C4-2B (cell line): Measurements from ENCODE around the gene TTC38.

Source experiments
- H3K27ac ChIP-seq: fragments of 450-650 bp; 2 replicates; pipeline ENCODE4 v1.5.1; 2017
- ZFX ChIP-seq: fragments of 450-650 bp; IDR thresholded peaks from 2 replicates; pipeline ENCODE4 v1.6.1; 2017
- TF ChIP-seq, protein P1 (sequence below): fragments of 450-650 bp; conservative IDR thresholded peaks from 2 replicates; pipeline ENCODE4 v1.5.1; 2017; ENCODE audit warnings: mild to moderate bottlenecking

Gene TTC38

DNA sequence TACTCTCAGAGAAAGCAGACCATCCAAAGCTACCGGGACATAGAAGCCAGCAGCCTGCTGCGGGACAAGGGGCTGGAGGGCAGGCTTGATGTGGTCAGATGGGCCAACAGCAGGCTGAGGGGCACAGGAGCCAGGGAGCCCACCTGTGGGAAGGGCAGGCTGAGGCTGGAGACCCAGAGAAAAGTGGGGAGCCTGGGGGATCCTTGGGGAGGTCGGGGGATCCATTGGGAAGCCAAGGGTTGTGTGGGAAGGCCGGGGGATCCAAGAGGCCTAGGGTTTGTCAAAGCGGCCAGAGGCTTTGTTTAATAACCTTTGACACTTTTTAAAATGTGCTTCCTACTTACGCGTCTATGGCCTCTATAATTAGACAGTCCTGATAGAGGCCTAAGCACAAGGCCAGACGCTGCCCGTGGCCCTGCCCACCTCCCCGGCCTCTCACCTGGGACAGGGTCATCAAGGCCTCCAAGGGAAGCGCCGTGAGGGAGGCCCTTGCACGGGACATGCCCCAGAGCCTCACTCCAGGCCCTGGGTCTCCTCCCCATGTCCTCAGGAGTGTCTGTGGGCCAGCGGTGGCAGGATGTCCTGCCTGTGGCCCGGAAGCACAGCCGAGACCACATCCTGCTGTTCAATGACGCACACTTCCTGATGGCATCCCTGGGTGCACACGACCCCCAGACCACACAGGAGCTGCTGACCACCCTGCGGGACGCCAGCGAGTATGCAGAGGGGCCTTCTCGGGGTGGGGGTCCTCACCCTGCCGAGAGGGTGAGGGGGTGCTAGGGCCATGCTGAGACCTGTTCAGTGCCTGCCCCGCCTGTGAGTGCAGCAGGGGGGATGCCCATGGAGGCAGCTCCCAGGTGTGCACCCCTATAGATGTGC lies 20.3 kb downstream of the TTC38 start:
- TF ChIP-seq ZFX: no peak
- TF ChIP-seq, protein P1, sequence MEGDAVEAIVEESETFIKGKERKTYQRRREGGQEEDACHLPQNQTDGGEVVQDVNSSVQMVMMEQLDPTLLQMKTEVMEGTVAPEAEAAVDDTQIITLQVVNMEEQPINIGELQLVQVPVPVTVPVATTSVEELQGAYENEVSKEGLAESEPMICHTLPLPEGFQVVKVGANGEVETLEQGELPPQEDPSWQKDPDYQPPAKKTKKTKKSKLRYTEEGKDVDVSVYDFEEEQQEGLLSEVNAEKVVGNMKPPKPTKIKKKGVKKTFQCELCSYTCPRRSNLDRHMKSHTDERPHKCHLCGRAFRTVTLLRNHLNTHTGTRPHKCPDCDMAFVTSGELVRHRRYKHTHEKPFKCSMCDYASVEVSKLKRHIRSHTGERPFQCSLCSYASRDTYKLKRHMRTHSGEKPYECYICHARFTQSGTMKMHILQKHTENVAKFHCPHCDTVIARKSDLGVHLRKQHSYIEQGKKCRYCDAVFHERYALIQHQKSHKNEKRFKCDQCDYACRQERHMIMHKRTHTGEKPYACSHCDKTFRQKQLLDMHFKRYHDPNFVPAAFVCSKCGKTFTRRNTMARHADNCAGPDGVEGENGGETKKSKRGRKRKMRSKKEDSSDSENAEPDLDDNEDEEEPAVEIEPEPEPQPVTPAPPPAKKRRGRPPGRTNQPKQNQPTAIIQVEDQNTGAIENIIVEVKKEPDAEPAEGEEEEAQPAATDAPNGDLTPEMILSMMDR: no peak
- H3K27ac ChIP-seq: no peak overlapping the region

DNA sequence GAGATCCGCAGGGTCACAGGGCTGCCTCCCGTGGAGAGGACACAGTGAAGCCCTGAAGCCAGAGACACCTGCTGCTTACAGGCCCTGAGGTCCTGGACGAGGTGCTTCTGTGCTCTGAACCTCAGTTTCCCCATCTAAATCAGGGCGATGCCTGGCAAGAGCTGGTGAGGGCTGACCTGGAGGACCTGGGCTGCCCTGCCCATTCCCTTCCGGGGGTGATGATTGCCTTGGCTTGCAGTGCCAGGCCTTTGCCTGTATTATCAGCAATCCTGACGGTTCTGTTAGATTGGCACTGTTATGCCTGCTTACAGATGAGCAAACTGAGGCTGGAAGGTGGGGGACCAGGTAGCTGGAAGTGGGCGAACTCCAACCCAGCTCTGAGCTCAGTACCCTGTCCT lies 21.0 kb downstream of the TTC38 start:
- TF ChIP-seq, protein P1: no peak
- TF ChIP-seq ZFX: no peak
- no peak overlapping the region for H3K27ac ChIP-seq

DNA sequence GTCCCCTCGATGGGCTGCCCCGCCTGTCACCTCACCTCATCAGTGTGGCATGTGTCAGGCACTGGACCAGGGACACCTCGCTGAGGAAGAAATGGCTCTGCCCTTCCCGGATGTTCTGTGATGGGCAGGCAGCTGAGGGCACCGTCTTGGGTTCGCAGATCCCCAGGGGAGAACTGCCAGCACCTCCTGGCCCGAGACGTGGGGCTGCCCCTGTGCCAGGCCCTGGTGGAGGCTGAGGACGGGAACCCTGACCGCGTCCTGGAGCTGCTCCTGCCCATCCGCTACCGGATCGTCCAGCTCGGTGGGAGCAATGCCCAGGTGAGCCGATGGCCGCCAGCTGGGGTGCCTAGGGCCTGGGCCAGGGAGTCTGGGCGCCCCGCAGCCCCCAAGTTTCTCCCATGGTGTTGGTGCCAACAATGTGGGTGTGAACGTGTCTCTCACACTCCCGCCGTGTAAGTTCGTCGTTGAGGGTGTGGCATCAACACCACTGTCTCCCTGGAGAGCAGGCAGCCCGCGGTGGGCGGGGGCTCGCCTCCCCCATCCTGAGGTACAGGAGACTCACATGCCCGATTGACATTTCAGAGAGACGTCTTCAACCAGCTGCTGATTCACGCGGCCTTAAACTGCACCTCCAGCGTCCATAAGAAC lies 21.6 kb downstream of the TTC38 start:
- TF ChIP-seq, protein P1: no peak
- TF ChIP-seq ZFX: no peak
- no peak overlapping the region for H3K27ac ChIP-seq

DNA sequence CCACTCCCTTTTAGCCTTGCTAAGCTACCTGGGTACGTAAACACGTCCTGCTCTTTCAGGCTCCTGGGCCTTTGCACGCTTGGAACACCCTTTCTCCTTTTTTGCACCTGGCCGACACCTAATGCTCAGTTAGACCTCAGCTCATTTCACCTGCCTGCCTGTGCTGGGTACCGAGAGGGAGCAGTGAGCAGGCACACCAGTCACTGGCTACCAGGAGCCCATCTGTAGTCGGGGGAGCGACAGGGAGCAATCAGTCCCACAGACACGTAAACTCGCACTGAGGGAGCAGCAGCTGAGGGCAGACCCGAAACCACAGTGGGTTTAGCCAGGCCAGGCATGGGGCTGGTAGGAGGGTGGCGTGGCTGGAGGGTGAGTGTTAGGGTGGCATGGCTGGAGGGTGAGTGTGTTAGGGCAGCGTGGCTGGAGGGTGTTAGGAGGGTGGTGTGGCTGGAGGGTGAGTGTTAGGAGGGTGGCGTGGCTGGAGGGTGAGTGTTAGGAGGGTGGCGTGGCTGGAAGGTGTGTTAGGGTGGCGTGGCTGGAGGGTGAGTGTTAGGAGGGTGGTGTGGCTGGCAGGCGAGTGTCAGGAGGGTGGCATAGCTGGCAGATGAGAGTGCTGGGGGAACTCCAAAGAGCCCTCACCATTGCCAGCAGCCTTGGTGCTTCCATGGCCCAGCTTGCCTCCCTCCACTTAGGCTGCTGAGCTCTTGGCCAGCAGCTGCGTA lies 22.5 kb downstream of the TTC38 start:
- H3K27ac ChIP-seq: no peak overlapping the region
- TF ChIP-seq, protein P1: no peak
- TF ChIP-seq ZFX: no peak

DNA sequence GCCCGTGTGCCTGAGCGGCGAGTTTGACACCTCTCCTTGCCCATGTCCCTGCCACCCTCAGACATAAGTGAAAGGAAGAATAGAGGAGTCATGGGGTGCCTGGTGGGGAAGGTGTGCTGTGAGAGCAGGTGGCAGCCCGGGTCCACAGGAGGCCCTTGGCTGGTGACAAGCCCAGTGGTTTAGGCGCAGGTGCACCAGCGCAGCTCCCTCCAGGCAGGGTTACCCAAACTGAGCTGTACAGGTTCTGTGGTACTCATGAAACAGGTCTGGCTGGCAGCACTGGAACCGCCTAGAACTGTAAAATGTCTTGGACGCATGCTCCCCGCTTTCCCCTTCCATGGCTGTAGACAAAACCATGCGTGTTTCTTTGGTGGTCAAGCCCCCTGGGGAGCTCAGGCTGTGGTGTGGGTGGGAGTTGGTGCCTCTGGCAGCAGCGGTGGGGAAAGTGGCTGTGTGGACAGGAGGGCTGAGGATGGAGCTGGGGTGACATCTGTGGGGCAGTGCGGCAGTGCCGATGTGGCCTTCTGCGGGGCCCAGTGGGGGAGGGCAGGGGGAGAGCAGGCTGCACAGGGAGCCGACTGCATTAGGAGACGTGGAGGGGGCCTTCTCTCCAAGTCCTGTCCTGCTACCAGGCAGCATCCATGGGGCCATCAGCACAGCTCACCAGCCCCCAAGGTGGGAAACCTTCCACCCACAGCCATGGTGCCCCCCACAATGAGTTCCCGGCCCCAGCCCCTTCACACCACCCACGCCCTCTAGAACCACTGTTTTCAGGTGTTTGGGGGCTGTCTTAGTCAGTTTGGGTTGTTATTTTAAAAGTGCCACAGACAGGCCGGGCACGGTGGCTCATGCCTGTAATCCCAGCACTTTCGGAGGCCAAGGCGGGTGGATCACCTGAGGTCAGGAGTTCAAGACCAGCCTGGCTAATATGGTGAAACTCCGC lies 23.3 kb downstream of the TTC38 start:
- TF ChIP-seq ZFX: no peak
- TF ChIP-seq, protein P1: no peak

DNA sequence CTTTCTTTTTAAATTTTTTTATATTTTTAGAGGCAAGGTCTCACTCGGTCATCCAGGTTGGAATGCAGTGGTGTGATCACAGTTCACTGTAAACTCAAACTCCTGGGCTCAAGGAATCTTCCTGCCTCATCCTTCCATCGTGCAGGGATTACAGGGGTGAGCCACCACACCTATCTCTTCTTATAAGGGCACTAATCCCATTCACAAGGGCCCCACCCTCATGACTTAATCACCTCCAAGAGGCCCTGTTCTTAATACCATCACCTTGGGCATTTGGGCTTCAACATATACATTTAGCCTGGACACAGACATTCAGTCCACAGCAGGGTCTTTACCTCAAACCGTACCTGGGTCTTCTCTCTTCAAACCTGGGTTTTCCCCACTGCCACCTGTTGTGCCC lies 24.4 kb downstream of the TTC38 start:
- TF ChIP-seq, protein P1: no peak
- no peak for TF ChIP-seq ZFX

More for the DNA sequence above, 23.3 kb downstream of the TTC38 start:
- H3K27ac ChIP-seq: no peak overlapping the region

More for the DNA sequence above, 24.4 kb downstream of the TTC38 start:
- H3K27ac ChIP-seq: no peak overlapping the region
